K562 (cell line): Measurements from ENCODE around the gene DOK1. TPM values are rescaled to one million over a fixed set of nuclear protein-coding genes. Genes with fewer than 3 reads are reported as not detected.

Experiments
- ARID4B ChIP-seq: sonication (generic); formaldehyde crosslinking; IDR thresholded peaks from 2 replicates; pipeline ENCODE4 v1.8.0; 2022; ENCODE audit warnings: mild to moderate bottlenecking, missing genetic modification reagents
- ASH1L ChIP-seq: fragments of 450-650 bp; IDR thresholded peaks from 2 replicates; pipeline ENCODE4 v1.6.1; 2018; ENCODE audit warnings: borderline replicate concordance, mild to moderate bottlenecking, low read depth; ENCODE audit not compliant: partially characterized antibody
- CCNT2 ChIP-seq: IDR thresholded peaks from 2 replicates; pipeline ENCODE4 v1.6.1; 2011; ENCODE audit warnings: borderline replicate concordance, low read depth, mild to moderate bottlenecking, moderate library complexity, mixed read lengths, low read length; ENCODE audit not compliant: insufficient read length; ENCODE audit errors: extremely low read depth
- DLX4 ChIP-seq: fragments of 250-450 bp; sonication (Bioruptor Pico); IDR thresholded peaks from 2 replicates; pipeline ENCODE4 v1.6.1; 2021; ENCODE audit warnings: mild to moderate bottlenecking
- GABPB1 ChIP-seq: sonication (generic); formaldehyde crosslinking; IDR thresholded peaks from 2 replicates; pipeline ENCODE4 v1.8.0; 2022; ENCODE audit warnings: mild to moderate bottlenecking, missing genetic modification reagents
- KAT7 ChIP-seq: sonication (generic); formaldehyde crosslinking; IDR thresholded peaks from 2 replicates; pipeline ENCODE4 v1.8.0; 2022; ENCODE audit warnings: missing genetic modification reagents, mild to moderate bottlenecking, borderline replicate concordance
- KLF13 ChIP-seq: fragments of 450-650 bp; IDR thresholded peaks from 2 replicates; pipeline ENCODE4 v1.6.1; 2016; ENCODE audit warnings: missing genetic modification characterization, low read depth, mild to moderate bottlenecking, missing compliant biosample characterization, moderate library complexity, borderline replicate concordance
- NCOA1 ChIP-seq: fragments of 450-650 bp; IDR thresholded peaks from 2 replicates; pipeline ENCODE4 v1.6.1; 2016; ENCODE audit warnings: low read depth
- NONO ChIP-seq, 2 experiments: fragments of 200-400 bp in 1 of 2; fragments of 450-650 bp in 1 of 2; formaldehyde crosslinking in 1 of 2; IDR thresholded peaks; 2 replicates each; pipeline ENCODE4 v1.6.1; 2017; ENCODE audit warnings: low read depth in 2 of 2, mild to moderate bottlenecking in 2 of 2, moderate library complexity in 2 of 2, low read length in 1 of 2
- POLR2AphosphoS2 ChIP-seq: IDR thresholded peaks from 2 replicates; pipeline ENCODE4 v1.6.1; 2012; ENCODE audit warnings: low read length, improper control_type of control experiment
- SAP30 ChIP-seq: fragments of 200-600 bp; sonication (generic); IDR thresholded peaks from 2 replicates; pipeline ENCODE4 v1.6.1; 2012; ENCODE audit warnings: borderline replicate concordance, low read depth, mild to moderate bottlenecking, moderate library complexity, low read length, control low read depth, inconsistent platforms; ENCODE audit not compliant: insufficient read depth, poor library complexity, severe bottlenecking
- ZNF184 ChIP-seq: sonication (generic); formaldehyde crosslinking; IDR thresholded peaks from 2 replicates; pipeline ENCODE4 v1.5.0; 2020; ENCODE audit warnings: missing genetic modification reagents
- ZNF518B ChIP-seq: fragments of 250-450 bp; sonication (Bioruptor Pico); IDR thresholded peaks from 2 replicates; pipeline ENCODE4 v1.5.0; 2021; ENCODE audit warnings: mild to moderate bottlenecking, moderate library complexity
- polyA plus RNA-seq, 8 experiments: library from polyadenylated mRNA; depleted of rRNA in 4 of 8; stranded (reverse) in 5 of 8; unstranded in 3 of 8; fragments of >200 nt; fragmentation: Nextera tagmentation in 2 of 8; fragmentation: Illumina TruSeq in 1 of 8; extraction: Ambion mirVana in 2 of 8; extraction: Trizol in 1 of 8; gene quantifications; 2 replicates each; pipeline versions ENCODE4 v1.2.1 to v1.2.3, GENCODE V29; 2011 to 2014; ENCODE audit warnings: inconsistent platforms in 1 of 8, missing spikeins in 1 of 8
- total RNA-seq, 7 experiments: library from RNA; depleted of rRNA in 6 of 7; stranded (reverse); fragments of >200 nt in 6 of 7; fragmentation: Illumina TruSeq in 2 of 7; extraction: Trizol in 2 of 7; gene quantifications; 2 replicates each; pipeline versions ENCODE4 v1.2.1 to v1.2.3, GENCODE V29; 2011 to 2021; ENCODE audit warnings: low replicate concordance in 1 of 7
- TF ChIP-seq, protein P1 (sequence below): sonication (generic); IDR thresholded peaks from 2 replicates; pipeline ENCODE4 v1.6.1; 2016

The DOK1 gene
- total and polyA plus RNA-seq, 9 of the 15 experiments (the other 6 are each of a cell fraction or from before 2014, with no cell fraction given) = 0.59 to 36.4 (median 16.1) TPM

DNA sequence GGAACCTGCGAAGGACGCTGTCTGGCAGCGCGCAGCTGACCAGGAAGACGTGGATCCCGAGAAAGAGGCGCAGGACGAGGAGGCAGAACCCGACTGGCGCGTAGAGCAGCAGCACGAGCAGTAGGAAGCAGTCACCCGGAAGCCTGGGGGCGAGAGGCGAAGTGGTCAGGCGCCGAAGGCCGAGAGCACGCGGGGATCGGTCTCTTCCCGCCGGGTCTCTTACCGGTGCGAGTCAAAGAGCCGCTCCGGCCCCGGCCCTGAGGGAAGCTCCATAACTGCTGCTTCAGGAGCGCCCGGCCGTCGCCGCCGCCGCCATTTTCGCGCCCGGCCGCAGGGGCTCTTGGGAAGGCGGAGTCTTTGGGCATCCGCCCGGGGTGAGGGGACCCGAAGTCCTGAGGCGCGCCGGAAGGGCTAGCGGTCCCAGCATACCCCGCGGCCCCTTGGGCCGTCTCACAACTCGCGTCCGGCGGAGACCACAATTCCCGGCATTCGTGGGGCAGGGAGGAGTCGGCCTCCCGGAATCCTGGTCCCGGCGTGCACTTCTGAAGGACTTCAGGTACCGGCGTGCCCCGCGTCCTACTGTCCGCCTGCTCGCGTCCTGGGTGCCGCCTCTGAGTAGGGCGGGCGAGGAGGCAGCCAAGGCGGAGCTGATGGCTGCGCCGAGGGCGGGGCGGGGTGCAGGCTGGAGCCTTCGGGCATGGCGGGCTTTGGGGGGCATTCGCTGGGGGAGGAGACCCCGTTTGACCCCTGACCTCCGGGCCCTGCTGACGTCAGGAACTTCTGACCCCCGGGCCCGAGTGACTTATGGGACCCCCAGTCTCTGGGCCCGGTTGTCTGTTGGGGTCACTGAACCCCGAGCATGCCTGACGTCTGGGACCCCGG lies 24.9 kb upstream of the DOK1 start, which contains the start of the genes AUP1 and HTRA2 (continued):
- no peak for TF ChIP-seq ZNF518B (CRISPR knock-in tag)
- peak; percentile 74 for TF ChIP-seq CCNT2
- no peak for TF ChIP-seq DLX4
- TF ChIP-seq POLR2AphosphoS2 = peak; percentile 30; the same call in 1 of the 2 replicates
- TF ChIP-seq KLF13 = 0 out of 2 replicates have a peak, but pooled peaks have one; percentile 7
- TF ChIP-seq, protein P1, sequence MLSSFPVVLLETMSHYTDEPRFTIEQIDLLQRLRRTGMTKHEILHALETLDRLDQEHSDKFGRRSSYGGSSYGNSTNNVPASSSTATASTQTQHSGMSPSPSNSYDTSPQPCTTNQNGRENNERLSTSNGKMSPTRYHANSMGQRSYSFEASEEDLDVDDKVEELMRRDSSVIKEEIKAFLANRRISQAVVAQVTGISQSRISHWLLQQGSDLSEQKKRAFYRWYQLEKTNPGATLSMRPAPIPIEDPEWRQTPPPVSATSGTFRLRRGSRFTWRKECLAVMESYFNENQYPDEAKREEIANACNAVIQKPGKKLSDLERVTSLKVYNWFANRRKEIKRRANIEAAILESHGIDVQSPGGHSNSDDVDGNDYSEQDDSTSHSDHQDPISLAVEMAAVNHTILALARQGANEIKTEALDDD = no peak
- TF ChIP-seq NONO (IDR thresholded peaks at IDR 0.05; ENCODE audit: low read depth in 2 of 2, low read length in 1 of 2) = peak; percentile 32 to 61; a peak in 2 of 4 replicates
- peak; percentile 12 for TF ChIP-seq ASH1L
- TF ChIP-seq ZNF184 (CRISPR knock-in tag) = no peak
- 0 out of 2 replicates have a peak, but pooled peaks have one; percentile 66 for TF ChIP-seq ARID4B (CRISPR knock-in tag)
- TF ChIP-seq SAP30 = peak; percentile 81
- TF ChIP-seq NCOA1 = peak; percentile 13; the same call in 1 of the 2 replicates
- TF ChIP-seq GABPB1 (CRISPR knock-in tag) = peak; percentile 94
- peak; percentile 74; the same call in 1 of the 2 replicates for TF ChIP-seq KAT7 (CRISPR knock-in tag)
